Measurements from ENCODE around the gene MMP14. TPM values are rescaled to one million over a fixed set of nuclear protein-coding genes. Genes with fewer than 3 reads are reported as not detected.

MMP14 gene
- total RNA-seq, 2 experiments from 2014 or later: 1.8 to 2.1 TPM

GRCh38 chr14:22886500-22887259 is 50.3 kb downstream of the MMP14 start:
- no peaks in the 10 kb centered on the region for H3K36me3 Mint-ChIP-seq (ENCODE audit: low read depth)

GRCh38 chr14:22887260-22887989 is 51.0 kb downstream of the MMP14 start:
- H3K27ac Mint-ChIP-seq: peak overlapping the region; percentile 85
- CTCF ChIA-PET: interaction anchor here (0.6 to 7.9 kb wide), 4 partner anchors 11 to 317 kb away, joined by 3 to 61 read pairs (median 17); partner anchors contain the start of gene LRP10
- peak overlapping the region; percentile 77 for H3K4me3 Mint-ChIP-seq
- peaks cover 2% of the 10 kb centered on the region for H3K36me3 Mint-ChIP-seq (ENCODE audit: low read depth)
- H3K27me3 Mint-ChIP-seq: peaks cover 14% of the 10 kb centered on the region
- peak; percentile 39 for DNase-seq
- no peaks in the 10 kb centered on the region for H3K9me3 Mint-ChIP-seq
- peaks cover 49% of the 10 kb centered on the region for H3K4me1 Mint-ChIP-seq
- POLR2A ChIA-PET: interaction anchor here (1.1 kb wide), 1 partner anchor 208 kb away, joined by 3 read pairs; the partner anchor contains the start of gene C14orf119

More at GRCh38 chr14:22886500-22887259, 50.3 kb downstream of the MMP14 start:
- peak overlapping the region; percentile 85 for H3K27ac Mint-ChIP-seq
- H3K9me3 Mint-ChIP-seq: no peaks in the 10 kb centered on the region
- H3K4me1 Mint-ChIP-seq: peaks cover 48% of the 10 kb centered on the region
- peak overlapping the region; percentile 77 for H3K4me3 Mint-ChIP-seq
- ChIA-PET POLR2A (interaction anchor here (1.1 kb wide), 1 partner anchor 209 kb away, joined by 3 read pairs; the partner anchor contains the start of gene C14orf119), CTCF (interaction anchor here (0.8 to 7.9 kb wide), 10 partner anchors 11 to 334 kb away, joined by 3 to 61 read pairs (median 4); partner anchors contain the start of gene LRP10)
- peaks cover 19% of the 10 kb centered on the region for H3K27me3 Mint-ChIP-seq
- peak; percentile 72 for DNase-seq

GRCh38 chr14:22887990-22888378 is 51.6 kb downstream of the MMP14 start:
- DNase-seq: no peak
- H3K4me1 Mint-ChIP-seq: peaks cover 49% of the 10 kb centered on the region
- H3K4me3 Mint-ChIP-seq: peak overlapping the region; percentile 77
- ChIA-PET POLR2A (no interaction called here), CTCF (interaction anchor here (0.6 to 7.9 kb wide), 4 partner anchors 10 to 318 kb away, joined by 3 to 61 read pairs (median 3); partner anchors contain the start of gene OXA1L)
- H3K27me3 Mint-ChIP-seq: peaks cover 12% of the 10 kb centered on the region
- no peaks in the 10 kb centered on the region for H3K9me3 Mint-ChIP-seq
- peak overlapping the region; percentile 85 for H3K27ac Mint-ChIP-seq
- H3K36me3 Mint-ChIP-seq (ENCODE audit: low read depth): peaks cover 2% of the 10 kb centered on the region

GRCh38 chr14:22888662-22889061 is 52.3 kb downstream of the MMP14 start:
- CTCF ChIA-PET: interaction anchor here (1.0 to 7.9 kb wide), 5 partner anchors 10 to 318 kb away, joined by 3 to 61 read pairs (median 5); partner anchors contain the start of gene OXA1L
- Mint-ChIP-seq H3K4me3 (peak overlapping the region; percentile 77), H3K4me1 (peaks cover 46% of the 10 kb centered on the region), H3K27me3 (peaks cover 11% of the 10 kb centered on the region), H3K36me3 (ENCODE audit: low read depth) (peaks cover 2% of the 10 kb centered on the region), H3K9me3 (no peaks in the 10 kb centered on the region), H3K27ac (peak overlapping the region; percentile 71)
- POLR2A ChIA-PET: interaction anchor here (0.7 kb wide), 1 partner anchor 294 kb away, joined by 4 read pairs; no protein-coding TSS in a partner anchor
- DNase-seq: no peak

- ChIA-PET CTCF (interaction anchor here (0.6 to 7.9 kb wide), 9 partner anchors 8 to 89 kb away, joined by 3 to 61 read pairs (median 3); no protein-coding TSS in a partner anchor), POLR2A (no interaction called here)
- H3K4me3 Mint-ChIP-seq: no peak overlapping the region
- H3K9me3 Mint-ChIP-seq: no peaks in the 10 kb centered on the region
- H3K36me3 Mint-ChIP-seq (ENCODE audit: low read depth): peaks cover 2% of the 10 kb centered on the region
- DNase-seq: no peak
- H3K4me1 Mint-ChIP-seq: peaks cover 38% of the 10 kb centered on the region
- peaks cover 6% of the 10 kb centered on the region for H3K27me3 Mint-ChIP-seq
- no peak overlapping the region for H3K27ac Mint-ChIP-seq
Measured at GRCh38 chr14:22890416-22890815, 54.0 kb downstream of the MMP14 start.

GRCh38 chr14:22892488-22892887 is 56.1 kb downstream of the MMP14 start:
- POLR2A ChIA-PET: no interaction called here
- CTCF ChIA-PET: interaction anchor here (1.0 kb wide), 1 partner anchor 73 kb away, joined by 3 read pairs; no protein-coding TSS in a partner anchor
- H3K36me3 Mint-ChIP-seq (ENCODE audit: low read depth): peaks cover 4% of the 10 kb centered on the region
- DNase-seq: no peak
- H3K9me3 Mint-ChIP-seq: no peaks in the 10 kb centered on the region
- H3K4me1 Mint-ChIP-seq: peaks cover 24% of the 10 kb centered on the region
- H3K4me3 Mint-ChIP-seq: no peak overlapping the region
- H3K27me3 Mint-ChIP-seq: no peaks in the 10 kb centered on the region
- H3K27ac Mint-ChIP-seq: no peak overlapping the region

GRCh38 chr14:22893706-22894105 is 57.3 kb downstream of the MMP14 start:
- H3K36me3 Mint-ChIP-seq (ENCODE audit: low read depth): peaks cover 11% of the 10 kb centered on the region
- H3K9me3 Mint-ChIP-seq: no peaks in the 10 kb centered on the region
- H3K4me1 Mint-ChIP-seq: peaks cover 16% of the 10 kb centered on the region
- DNase-seq: no peak
- no peak overlapping the region for H3K4me3 Mint-ChIP-seq
- H3K27ac Mint-ChIP-seq: no peak overlapping the region
- CTCF ChIA-PET: interaction anchor here (1.0 kb wide), 1 partner anchor 36 kb away, joined by 3 read pairs; the partner anchor contains the start of gene PRMT5
- H3K27me3 Mint-ChIP-seq: no peaks in the 10 kb centered on the region
- POLR2A ChIA-PET: interaction anchor here (0.6 kb wide), 1 partner anchor 304 kb away, joined by 3 read pairs; no protein-coding TSS in a partner anchor

- H3K4me1 Mint-ChIP-seq: peaks cover 11% of the 10 kb centered on the region
- H3K36me3 Mint-ChIP-seq (ENCODE audit: low read depth): peaks cover 13% of the 10 kb centered on the region
- no peak for DNase-seq
- no peaks in the 10 kb centered on the region for H3K9me3 Mint-ChIP-seq
- POLR2A ChIA-PET: no interaction called here
- no peak overlapping the region for H3K4me3 Mint-ChIP-seq
- H3K27ac Mint-ChIP-seq: no peak overlapping the region
- CTCF ChIA-PET: interaction anchor here (0.6 to 7.5 kb wide), 12 partner anchors 9 to 325 kb away, joined by 3 to 61 read pairs (median 6); partner anchors contain the start of genes LRP10 and REM2
- H3K27me3 Mint-ChIP-seq: no peaks in the 10 kb centered on the region
Measured at GRCh38 chr14:22895402-22895801, 59.0 kb downstream of the MMP14 start.

GRCh38 chr14:22896356-22896755 is 60.0 kb downstream of the MMP14 start:
- CTCF ChIA-PET: interaction anchor here (0.9 to 7.5 kb wide), 11 partner anchors 10 to 324 kb away, joined by 3 to 61 read pairs (median 5); partner anchors contain the start of genes LRP10 and REM2
- no peaks in the 10 kb centered on the region for H3K9me3 Mint-ChIP-seq
- POLR2A ChIA-PET: no interaction called here

GRCh38 chr14:22896760-22897159 is 60.4 kb downstream of the MMP14 start:
- H3K9me3 Mint-ChIP-seq: no peaks in the 10 kb centered on the region
- H3K4me3 Mint-ChIP-seq: no peak overlapping the region
- CTCF ChIA-PET: interaction anchor here (0.9 to 7.5 kb wide), 11 partner anchors 10 to 326 kb away, joined by 3 to 61 read pairs (median 6); partner anchors contain the start of genes LRP10 and REM2
- no peak overlapping the region for H3K27ac Mint-ChIP-seq
- H3K36me3 Mint-ChIP-seq (ENCODE audit: low read depth): peaks cover 22% of the 10 kb centered on the region
- POLR2A ChIA-PET: no interaction called here
- DNase-seq: no peak
- peaks cover 22% of the 10 kb centered on the region for H3K4me1 Mint-ChIP-seq
- no peaks in the 10 kb centered on the region for H3K27me3 Mint-ChIP-seq

More at GRCh38 chr14:22896356-22896755, 60.0 kb downstream of the MMP14 start:
- no peak for DNase-seq
- Mint-ChIP-seq H3K27ac (no peak overlapping the region), H3K36me3 (ENCODE audit: low read depth) (peaks cover 20% of the 10 kb centered on the region), H3K4me1 (peaks cover 20% of the 10 kb centered on the region), H3K4me3 (no peak overlapping the region), H3K27me3 (no peaks in the 10 kb centered on the region)

GRCh38 chr14:22897357-22897756 is 61.0 kb downstream of the MMP14 start:
- ChIA-PET CTCF (interaction anchor here (0.9 to 7.5 kb wide), 8 partner anchors 11 to 327 kb away, joined by 3 to 61 read pairs (median 8); partner anchors contain the start of genes LRP10 and REM2), POLR2A (no interaction called here)
- Mint-ChIP-seq H3K9me3 (no peaks in the 10 kb centered on the region), H3K27ac (no peak overlapping the region), H3K36me3 (ENCODE audit: low read depth) (peaks cover 25% of the 10 kb centered on the region), H3K4me1 (peaks cover 23% of the 10 kb centered on the region), H3K27me3 (no peaks in the 10 kb centered on the region), H3K4me3 (no peak overlapping the region)
- DNase-seq: no peak
